Testis (tissue), 3 donors: ENCODE measurements around the gene DCST1. TPM values are rescaled to one million over a fixed set of nuclear protein-coding genes. Genes with fewer than 3 reads are reported as not detected.

Experiments
- DNase-seq: peaks from one replicate; pipeline ENCODE4 v3.0.0-alpha.2; 2019
- H3K27ac ChIP-seq, 2 donors: fragments of 200-600 bp; sonication (generic); one replicate each; pipeline ENCODE4 v1.5.1; 2019
- H3K27me3 ChIP-seq: fragments of 200-600 bp; sonication (generic); one replicate; pipeline ENCODE4 v1.5.1; 2019
- H3K36me3 ChIP-seq: fragments of 200-600 bp; sonication (generic); one replicate; pipeline ENCODE4 v1.5.1; 2017; ENCODE audit warnings: low read depth; ENCODE audit errors: missing control alignments
- H3K4me1 ChIP-seq: fragments of 200-600 bp; sonication (generic); one replicate; pipeline ENCODE4 v1.5.1; 2019
- H3K4me3 ChIP-seq, 2 donors: fragments of 200-600 bp; sonication (generic); one replicate each; pipeline ENCODE4 v1.5.1; 2017 to 2019
- H3K9me3 ChIP-seq: fragments of 200-600 bp; sonication (generic); one replicate; pipeline ENCODE4 v1.5.1; 2017
- CTCF ChIP-seq, 3 experiments: fragments of 450-650 bp in 2 of 3; fragments of 200-600 bp in 1 of 3; sonication (generic) in 1 of 3; IDR thresholded peaks; one replicate each; pipeline ENCODE4 v1.5.1; 2016 to 2019; ENCODE audit warnings: antibody characterized with exemption in 3 of 3, mild to moderate bottlenecking in 2 of 3, moderate library complexity in 1 of 3
- POLR2A ChIP-seq: fragments of 450-650 bp; IDR thresholded peaks from one replicate; pipeline ENCODE4 v1.6.1; 2017; ENCODE audit warnings: antibody characterized with exemption, mild to moderate bottlenecking, moderate library complexity
- WGBS, 2 donors: methylation state at CpG; one replicate each; pipeline ENCODE4 v1.1.5; 2018; 5-methylcytosine and 5-hydroxymethylcytosine counted together
- intact Hi-C: fragments of 100-400 bp; cut with DNase I; formaldehyde crosslinking; loops from one replicate; pipeline ENCODE4 v1.15.1; 2023; ENCODE audit warnings: low total_unique reads
- polyA plus RNA-seq: library from polyadenylated mRNA; stranded (reverse); fragments of 350-450 nt; fragmentation: Illumina TruSeq; extraction: RNeasy Lipid Tissue Mini Kit (QIAGEN cat#74804); gene quantifications from one replicate; pipeline ENCODE4 v1.2.3, GENCODE V29; 2014; ENCODE audit warnings: low read depth, low replicate concordance; ENCODE audit not compliant: insufficient read depth
- total RNA-seq, 2 donors: library from RNA; depleted of rRNA; stranded (reverse); fragments of >200 nt; gene quantifications; one replicate each; pipeline ENCODE4 v1.2.3, GENCODE V29; 2016

The DCST1 gene
- total and polyA plus RNA-seq, 3 donors from 2014 or later: 4.5 to 15.2 (median 9.4) TPM

- Histone ChIP-seq H3K9me3 (no peaks in the 10 kb centered on the region), H3K4me1 (no peaks in the 10 kb centered on the region), H3K36me3 (no peaks in the 10 kb centered on the region), H3K27me3 (no peaks in the 10 kb centered on the region), H3K4me3 (no peak overlapping the region), H3K27ac (no peak overlapping the region)
- DNase-seq: no peak
- intact Hi-C loops: no loop called here
- no peak for TF ChIP-seq CTCF (IDR thresholded peaks at IDR 0.05)
- no peak for TF ChIP-seq POLR2A
- 75 to 79% methylated on average over 5 to 9 of the region's 9 CpGs for WGBS, 2 donors
These were observed 7.5 kb upstream of the DCST1 start for GRCh38 chr1:155026154-155026553.

DNA sequence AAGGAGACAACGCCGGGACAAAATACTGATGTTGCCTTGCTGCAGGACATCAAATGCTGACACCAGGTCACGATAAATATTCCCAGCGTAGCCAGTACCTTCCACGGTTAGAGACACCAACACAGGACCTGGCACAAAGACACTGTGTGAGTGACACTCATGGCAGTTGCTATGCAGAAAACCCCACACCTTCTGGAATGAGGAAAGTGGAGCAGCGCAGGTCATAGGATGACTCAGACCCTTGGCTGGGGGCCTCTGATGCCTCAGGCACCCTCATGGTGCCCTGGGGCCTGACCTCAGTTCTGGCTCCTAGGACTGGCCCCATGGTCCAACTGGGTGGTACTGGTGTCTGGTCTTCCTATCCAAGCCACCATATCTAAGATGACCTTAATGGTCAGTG is 7.0 kb upstream of the DCST1 start:
- 94 to 95% methylated on average over 3 to 6 of the region's 6 CpGs for WGBS, 2 donors
- H3K4me3 ChIP-seq: no peak overlapping the region

DNA sequence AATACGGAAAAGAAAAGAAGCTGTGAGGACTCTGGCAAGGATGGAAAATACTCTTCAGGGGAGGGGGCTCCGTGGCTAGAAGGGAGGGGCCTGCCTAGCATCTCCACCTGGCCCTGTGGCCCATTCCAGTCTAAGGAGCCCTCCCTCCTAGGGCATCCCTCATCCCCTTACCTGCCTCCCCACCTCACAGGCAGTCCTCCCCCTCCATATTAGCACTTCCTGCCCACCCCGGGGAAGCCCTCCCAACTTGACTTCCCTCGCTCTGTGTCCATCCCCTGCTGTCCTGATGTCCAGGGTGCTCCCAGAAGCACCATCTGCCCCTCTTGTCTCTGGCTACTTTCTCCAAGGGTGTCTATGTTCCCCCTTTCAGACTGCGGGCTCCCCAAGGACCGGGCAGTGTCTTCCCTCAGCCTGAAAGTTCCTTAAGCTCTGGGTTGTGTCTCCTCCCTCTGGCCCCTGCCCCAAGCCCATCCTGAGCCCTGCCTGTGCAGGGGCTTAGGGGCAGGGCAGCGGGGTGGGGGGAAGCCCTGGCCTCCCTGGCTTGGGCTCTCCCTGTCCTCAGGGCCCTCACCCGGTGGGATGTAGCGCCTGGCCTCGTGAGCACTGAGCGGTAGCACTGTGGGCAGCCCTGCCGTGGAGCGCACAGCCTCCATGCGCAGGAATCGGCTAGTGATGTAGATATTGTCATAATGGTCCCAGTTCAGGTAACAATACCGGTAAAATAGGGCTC is 3.9 kb upstream of the DCST1 start:
- Histone ChIP-seq H3K4me3 (no peak overlapping the region), H3K27ac (no peak overlapping the region), H3K27me3 (no peaks in the 10 kb centered on the region), H3K9me3 (no peaks in the 10 kb centered on the region), H3K36me3 (no peaks in the 10 kb centered on the region), H3K4me1 (no peaks in the 10 kb centered on the region)
- 84 to 86% methylated on average over 16 of the region's 16 CpGs for WGBS, 2 donors
- DNase-seq: no peak
- intact Hi-C loops: no loop called here
- TF ChIP-seq CTCF (IDR thresholded peaks at IDR 0.05): no peak
- no peak for TF ChIP-seq POLR2A

More for the DNA sequence above, 7.0 kb upstream of the DCST1 start:
- TF ChIP-seq CTCF (IDR thresholded peaks at IDR 0.05): no peak
- no peak for TF ChIP-seq POLR2A
- no peak for DNase-seq
- Histone ChIP-seq H3K27me3 (no peaks in the 10 kb centered on the region), H3K4me1 (no peaks in the 10 kb centered on the region), H3K36me3 (no peaks in the 10 kb centered on the region), H3K9me3 (no peaks in the 10 kb centered on the region), H3K27ac (no peak overlapping the region)
- intact Hi-C loops: no loop called here

DNA sequence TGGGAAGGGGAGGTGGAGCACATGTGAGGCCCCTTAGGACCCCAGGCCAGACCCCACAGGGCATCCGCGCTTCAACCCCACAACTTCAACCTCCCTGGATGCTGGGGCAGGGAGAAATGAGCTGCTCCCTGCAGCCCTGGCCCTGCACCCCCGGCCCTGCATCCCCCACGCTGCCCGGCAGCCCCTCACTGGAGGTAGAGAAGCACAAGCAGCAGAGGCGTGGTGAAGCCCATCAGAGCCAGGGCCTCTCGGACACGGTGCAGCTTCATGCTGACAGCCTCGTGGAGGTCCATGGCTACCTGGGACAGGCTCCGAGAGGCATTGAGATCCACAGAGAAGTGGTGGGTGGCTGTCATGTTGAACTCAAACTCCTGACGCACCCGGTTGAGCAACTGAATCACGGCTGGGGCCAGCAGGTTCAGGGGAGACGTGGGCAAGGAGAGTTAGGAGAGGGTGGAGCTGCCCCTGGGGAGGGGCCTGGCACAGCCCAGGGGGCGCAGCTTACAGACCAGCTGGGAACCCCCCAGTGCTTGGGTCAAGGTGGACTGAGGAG is 3.3 kb upstream of the DCST1 start:
- intact Hi-C loops: no loop called here
- TF ChIP-seq CTCF (IDR thresholded peaks at IDR 0.05) (no peak), POLR2A (no peak)
- Histone ChIP-seq H3K27ac (no peak overlapping the region), H3K27me3 (no peaks in the 10 kb centered on the region), H3K9me3 (no peaks in the 10 kb centered on the region), H3K36me3 (no peaks in the 10 kb centered on the region), H3K4me3 (no peak overlapping the region), H3K4me1 (no peaks in the 10 kb centered on the region)
- WGBS, 2 donors: 86 to 88% methylated on average over 7 to 15 of the region's 15 CpGs
- DNase-seq: no peak

GRCh38 chr1:155030899-155031298 is 2.7 kb upstream of the DCST1 start:
- H3K4me1 ChIP-seq: no peaks in the 10 kb centered on the region
- TF ChIP-seq POLR2A: no peak
- 84% methylated on average over 8 to 11 of the region's 11 CpGs for WGBS, 2 donors
- H3K4me3 ChIP-seq: no peak overlapping the region
- H3K27me3 ChIP-seq: no peaks in the 10 kb centered on the region
- no peak overlapping the region for H3K27ac ChIP-seq
- H3K36me3 ChIP-seq: no peaks in the 10 kb centered on the region
- DNase-seq: no peak
- no peaks in the 10 kb centered on the region for H3K9me3 ChIP-seq
- intact Hi-C loops: no loop called here
